ENCODE data around the gene H3-3A. TPM values are rescaled to one million over a fixed set of nuclear protein-coding genes. Genes with fewer than 3 reads are reported as not detected.

Gene H3-3A
- total and polyA plus RNA-seq, 2 of the 8 experiments (the other 6 are each of a cell fraction or from before 2014, with no cell fraction given), result 1,157 to 1,223 TPM

DNA sequence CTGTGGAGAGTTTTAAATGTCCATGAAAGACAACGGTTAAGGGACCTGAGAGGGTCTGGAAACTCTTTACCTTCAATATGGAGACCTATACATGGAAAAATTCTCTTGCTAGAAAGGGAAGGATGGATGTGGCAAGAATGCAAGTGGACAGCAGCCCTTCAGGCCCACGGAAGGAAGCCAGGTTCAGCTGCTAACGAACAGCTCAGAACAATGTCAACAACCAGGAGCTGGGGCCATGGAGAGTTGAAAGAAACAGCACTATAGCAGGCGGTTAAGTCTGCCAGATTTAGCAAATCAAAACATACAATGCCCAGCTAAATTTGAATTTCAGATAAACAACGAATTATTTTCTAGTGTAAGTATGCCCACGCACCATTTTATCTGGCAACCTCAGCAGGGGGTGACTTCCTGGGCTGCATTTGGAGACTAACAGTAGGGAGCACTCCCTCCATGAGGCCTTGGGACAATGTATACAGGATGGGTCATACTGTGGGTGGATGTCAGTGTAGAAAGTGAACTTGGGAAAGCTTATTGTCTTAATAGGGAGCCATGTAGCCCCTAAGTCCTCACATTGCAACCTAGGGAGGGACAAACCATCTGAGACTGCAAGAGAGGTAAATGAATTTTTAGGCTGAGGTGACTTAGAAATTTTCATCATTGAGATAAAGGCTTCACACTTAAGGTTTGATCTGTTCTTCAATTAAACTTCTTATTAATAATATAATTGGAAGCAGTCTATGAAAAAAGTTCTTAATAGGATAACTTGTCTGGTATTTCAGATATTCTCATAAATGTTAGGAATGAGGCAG is 7.8 kb upstream of the H3-3A start:
- H3K79me2 ChIP-seq (ENCODE audit: control insufficient read depth in 1 of 2, insufficient read depth in 2 of 2, low read length in 2 of 2), result 0 out of 4 replicates have a peak, but pooled peaks cover 0 to 2% of the 10 kb centered on the region in 2 experiments
- H4K5ac ChIP-seq (ENCODE audit: insufficient read length, low read depth, low read length), result no peak overlapping the region
- TF ChIP-seq, protein P1, sequence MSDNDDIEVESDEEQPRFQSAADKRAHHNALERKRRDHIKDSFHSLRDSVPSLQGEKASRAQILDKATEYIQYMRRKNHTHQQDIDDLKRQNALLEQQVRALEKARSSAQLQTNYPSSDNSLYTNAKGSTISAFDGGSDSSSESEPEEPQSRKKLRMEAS (IDR thresholded peaks at IDR 0.05), result no peak
- TF ChIP-seq SRF (IDR thresholded peaks at IDR 0.05; ENCODE audit: low read depth, low read length), result no peak
- FAIRE-seq (no peak), DNase-seq (ENCODE audit: low read depth in 1 of 2, low spot score in 2 of 2) (no peak)
- no peak overlapping the region for H2BK15ac ChIP-seq (ENCODE audit: low read length)
- WGBS, 2 experiments (ENCODE audit: extremely low coverage in 1 of 2, insufficient coverage in 1 of 2, insufficient read length in 1 of 2, insufficient replicate concordance in 2 of 2, low coverage in 1 of 2, low lambda C conversion rate in 2 of 2, missing lambda C conversion rate in 1 of 2), result 80% methylated on average over 6 of the region's 6 CpGs; no CpG with 5 or more reads in 1 of the 2 experiments
- H3K27me3 ChIP-seq (replicated peaks in 1 of 4; ENCODE audit: control insufficient read depth in 3 of 4, extremely low read depth in 1 of 4, insufficient read depth in 3 of 4, low read length in 3 of 4), result no peaks in the 10 kb centered on the region
- ChIA-PET POLR2A (ENCODE audit: partially characterized antibody) (interaction anchor here (0.8 to 3.4 kb wide), 6 partner anchors 8 to 55 kb away, joined by 3 to 32 read pairs (median 5); partner anchors contain the start of genes H3-3A and SDE2), CTCF (ENCODE audit: partially characterized antibody) (interaction anchor here (2.9 kb wide), 1 partner anchor 10 kb away, joined by 11 read pairs; no protein-coding TSS in a partner anchor)
- H2BK120ac ChIP-seq (replicated peaks; ENCODE audit: low read depth, low read length), result no peak overlapping the region
- H3K14ac ChIP-seq (ENCODE audit: insufficient read length), result no peak overlapping the region
- H3K4me1 ChIP-seq (replicated peaks in 1 of 4; ENCODE audit: control insufficient read depth in 3 of 4, insufficient read depth in 4 of 4, low read length in 3 of 4), result peaks cover 0 to 4% (median 2%) of the 10 kb centered on the region in 4 experiments; a peak in 4 of 7 replicates
- no peaks in the 10 kb centered on the region for H3K23me2 ChIP-seq (ENCODE audit: low read depth, low read length)
- no peak overlapping the region for H3K27ac ChIP-seq (ENCODE audit: low read depth, low read length)
- no peak overlapping the region for H3K4me3 ChIP-seq (ENCODE audit: extremely low read depth in 1 of 4, insufficient read depth in 2 of 4, low read depth in 3 of 4, low read length in 4 of 4)
- no peak overlapping the region for H4K8ac ChIP-seq (ENCODE audit: extremely low read depth, insufficient read depth, low read length)
- H2BK5ac ChIP-seq (ENCODE audit: low read depth, low read length), result no peak overlapping the region
- H3K9ac ChIP-seq (replicated peaks in 1 of 4; ENCODE audit: extremely low read depth in 1 of 4, low read depth in 3 of 4, low read length in 3 of 4), result no peak overlapping the region
- no peak overlapping the region for H3K4ac ChIP-seq (replicated peaks; ENCODE audit: insufficient read length, low read depth, low read length)
- H3K23ac ChIP-seq (ENCODE audit: insufficient read length), result no peak overlapping the region
- no peak overlapping the region for H4K91ac ChIP-seq (replicated peaks; ENCODE audit: insufficient read length, low read length)
- H2AFZ ChIP-seq (ENCODE audit: low read length), result no peak overlapping the region
- no peak overlapping the region for H3K18ac ChIP-seq (ENCODE audit: extremely low read depth, low read length)
- H4K20me1 ChIP-seq (replicated peaks in 1 of 2; ENCODE audit: control insufficient read depth in 1 of 2, insufficient read depth in 2 of 2, low read length in 2 of 2), result no peaks in the 10 kb centered on the region
- H3K9me3 ChIP-seq (ENCODE audit: insufficient read depth in 2 of 2, low read depth in 1 of 2, low read length in 1 of 2), result no peaks in the 10 kb centered on the region
- H3K36me3 ChIP-seq (ENCODE audit: control insufficient read depth in 2 of 4, insufficient read depth in 4 of 4, low read length in 3 of 4), result peaks cover 0 to 2% (median 0%) of the 10 kb centered on the region in 4 experiments; a peak in 1 of 8 replicates
- H2AK5ac ChIP-seq (ENCODE audit: low read depth, low read length), result no peak overlapping the region
- H2BK20ac ChIP-seq (ENCODE audit: low read length), result no peak overlapping the region
- H3K56ac ChIP-seq (replicated peaks; ENCODE audit: insufficient read length, low read depth, low read length), result no peak overlapping the region
- no peaks in the 10 kb centered on the region for H3K79me1 ChIP-seq (ENCODE audit: low read depth, low read length)
- no peak overlapping the region for H2BK12ac ChIP-seq (ENCODE audit: low read depth, low read length)
- no peak overlapping the region for H3K4me2 ChIP-seq (ENCODE audit: insufficient read depth in 1 of 2, low read depth in 2 of 2, low read length in 2 of 2)

Measured in H1 (cell line).